Myocyte (in vitro differentiated cells): ENCODE data around the gene PLXNB3. TPM values are rescaled to one million over a fixed set of nuclear protein-coding genes. Genes with fewer than 3 reads are reported as not detected.
A peak's percentile ranks its signal among the peaks of the same experiment; 100 is the strongest.

Experiments
- DNase-seq: peaks from one replicate; pipeline ENCODE4 v3.0.0-alpha.2; 2012; ENCODE audit warnings: low read depth
- total RNA-seq: library from RNA; depleted of rRNA; stranded (reverse); fragments of >200 nt; gene quantifications from 2 replicates; pipeline ENCODE4 v1.2.3, GENCODE V29; 2014

The PLXNB3 gene
- total RNA-seq, 1 donor from 2014 or later = 5.1 TPM

DNA sequence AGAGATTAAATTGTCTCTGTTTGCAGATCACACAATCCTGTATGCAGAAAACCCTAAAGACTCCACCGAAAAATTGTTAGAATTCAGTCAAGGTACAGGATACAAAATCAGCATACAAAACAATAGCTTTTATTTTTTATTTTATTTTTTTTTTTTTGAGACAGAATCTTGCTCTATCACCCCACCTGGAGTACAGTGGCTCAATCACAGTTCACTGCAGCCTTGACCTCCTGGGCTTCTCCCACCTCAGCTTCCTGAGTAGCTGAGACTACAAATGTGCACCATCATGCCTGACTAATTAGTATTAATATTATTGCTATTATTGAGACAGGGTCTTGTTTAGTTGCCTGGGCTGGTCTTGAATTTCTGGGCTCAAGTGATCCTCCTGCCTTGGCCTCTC lies 8.9 kb upstream of the PLXNB3 start:
- no peak for DNase-seq

DNA sequence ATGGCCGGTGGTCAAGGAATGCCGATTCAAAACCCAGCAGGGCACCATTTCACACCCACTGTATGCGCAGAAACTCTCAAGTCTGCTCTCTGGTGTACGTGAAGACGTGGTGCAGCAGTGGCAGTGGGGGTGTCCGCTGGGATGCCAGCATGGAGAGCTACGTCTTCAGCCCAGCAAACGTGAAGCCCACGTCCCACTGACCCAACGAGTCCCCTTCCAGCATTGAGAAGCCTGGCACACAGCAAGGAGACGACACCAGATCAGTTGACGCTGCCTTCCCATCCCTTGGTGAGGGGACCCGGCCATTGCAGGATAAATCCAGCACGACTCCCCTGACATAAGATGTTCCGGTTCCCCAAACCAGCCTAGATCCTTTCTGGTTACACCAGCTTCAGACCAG lies 2.2 kb upstream of the PLXNB3 start:
- no peak for DNase-seq

DNA sequence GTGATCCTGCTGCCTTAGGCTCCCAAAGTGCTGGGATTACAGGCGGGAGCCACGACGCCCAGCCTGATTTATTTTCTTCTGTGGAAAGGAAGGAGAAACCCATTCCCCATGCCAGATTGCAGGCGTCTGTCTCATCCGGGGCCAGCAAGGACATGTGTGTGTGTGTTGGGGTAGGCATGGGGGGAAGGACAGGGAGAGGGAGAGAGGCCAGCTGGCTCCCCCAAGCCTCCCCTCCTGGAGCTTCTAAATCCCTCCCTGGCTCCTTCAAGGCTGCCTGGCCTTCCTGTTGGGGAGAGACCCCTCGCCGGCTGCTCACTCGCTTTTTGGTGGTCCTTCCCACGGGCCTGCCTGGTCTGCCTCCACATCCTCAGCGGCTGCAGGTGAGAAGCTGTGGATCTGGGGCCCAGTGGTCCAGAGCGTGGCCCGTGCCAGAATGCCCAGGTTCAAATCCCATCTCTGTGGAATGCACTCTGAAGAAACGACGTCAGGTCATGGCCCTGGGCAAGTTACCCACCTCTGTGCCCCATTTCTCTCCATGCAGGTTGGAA lies 1.3 kb upstream of the PLXNB3 start:
- DNase-seq = no peak

DNA sequence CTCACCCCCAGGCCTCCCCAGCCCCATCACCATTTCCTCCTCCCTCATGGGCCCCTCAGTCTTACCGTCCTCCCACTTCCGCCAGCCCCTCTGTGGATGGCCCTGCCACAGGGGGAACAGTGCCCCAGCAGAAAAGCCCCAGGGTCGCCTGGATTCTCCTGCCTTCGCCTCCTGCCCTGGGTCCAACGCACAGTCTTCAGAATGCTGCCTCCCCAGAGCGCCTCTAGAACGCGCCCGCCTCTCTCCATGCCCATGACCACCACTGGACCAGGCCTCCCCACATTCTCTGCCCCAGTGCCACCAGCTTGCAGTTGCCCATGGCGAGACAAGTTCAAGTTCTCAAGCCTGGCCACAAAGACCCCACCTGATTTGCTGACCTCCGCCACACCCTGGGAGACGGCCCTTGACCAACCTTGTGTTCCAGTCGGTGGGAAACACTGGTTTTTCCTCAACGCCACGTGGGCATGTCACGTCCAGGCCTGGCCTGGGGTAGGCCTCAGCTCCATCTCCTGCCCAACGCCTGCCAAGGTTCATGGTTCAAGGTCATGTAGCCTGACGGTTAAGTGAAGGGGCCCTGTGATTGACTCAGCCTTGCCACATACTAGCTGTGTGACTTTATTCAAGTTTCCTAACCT lies 634 bp upstream of the PLXNB3 start:
- DNase-seq = no peak

DNA sequence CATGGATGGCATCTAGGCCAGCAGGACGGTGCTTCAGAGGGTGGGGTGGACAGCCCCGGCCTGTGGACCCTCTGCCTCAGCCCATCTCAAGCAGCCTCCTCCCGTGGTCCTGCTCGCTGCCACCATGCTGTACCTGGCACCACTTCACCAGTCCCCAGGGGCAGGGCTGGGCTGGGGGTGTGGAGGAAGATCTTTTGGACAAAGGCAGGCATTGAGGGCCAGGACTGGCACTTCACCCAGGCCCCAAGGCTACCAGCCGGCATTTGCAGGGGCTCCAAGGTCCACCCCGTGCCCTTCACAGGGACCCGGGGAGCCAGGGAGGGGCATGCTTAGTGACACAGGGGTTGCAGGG lies 713 bp downstream of the PLXNB3 start:
- no peak for DNase-seq

DNA sequence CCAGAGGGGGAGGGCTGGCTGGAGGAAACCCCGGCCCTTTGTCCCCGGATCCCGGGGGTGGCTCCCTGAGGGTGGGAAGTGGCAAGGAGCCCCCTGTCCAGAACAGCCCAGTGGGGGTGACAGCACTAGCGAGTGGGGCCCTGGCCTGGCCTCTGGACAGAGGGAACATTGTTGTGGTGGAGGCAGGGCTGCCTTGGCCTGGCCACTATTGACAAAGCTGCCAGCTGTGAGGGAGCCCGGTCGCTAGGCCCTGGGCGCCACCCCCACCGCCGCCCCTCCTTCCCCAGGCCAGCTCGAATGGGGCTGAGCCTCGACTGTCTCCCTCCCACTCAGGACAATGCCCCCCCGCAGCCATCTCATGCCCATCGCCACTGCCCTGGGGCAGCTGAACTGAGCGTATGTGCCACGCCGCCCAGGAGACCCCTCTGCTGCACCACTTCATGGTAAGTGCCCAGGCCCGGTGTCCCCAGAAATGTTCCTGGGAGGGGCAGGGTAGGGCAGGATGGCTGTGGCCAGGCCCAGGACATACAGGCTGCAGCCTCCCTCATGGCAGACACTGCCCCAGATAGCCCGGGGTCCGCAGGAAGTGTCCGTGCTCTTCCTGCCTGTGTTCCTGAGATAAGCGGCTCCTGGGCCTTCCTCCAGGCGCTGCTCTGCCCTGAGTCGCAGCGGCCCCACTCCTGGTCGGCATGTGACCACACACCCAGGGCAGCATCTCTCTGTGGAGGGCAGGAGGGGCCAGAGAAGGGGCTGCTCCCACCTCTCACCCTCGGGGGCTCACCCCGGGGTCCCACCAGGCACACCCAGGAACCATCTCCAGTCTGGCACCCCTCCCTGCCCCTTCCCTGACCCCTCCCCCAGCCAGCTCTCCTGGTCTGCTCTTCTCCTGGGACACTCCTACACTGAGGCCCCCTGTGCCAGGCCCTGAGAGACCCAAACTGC lies 1.4 kb downstream of the PLXNB3 start:
- DNase-seq = peak; percentile 41

DNA sequence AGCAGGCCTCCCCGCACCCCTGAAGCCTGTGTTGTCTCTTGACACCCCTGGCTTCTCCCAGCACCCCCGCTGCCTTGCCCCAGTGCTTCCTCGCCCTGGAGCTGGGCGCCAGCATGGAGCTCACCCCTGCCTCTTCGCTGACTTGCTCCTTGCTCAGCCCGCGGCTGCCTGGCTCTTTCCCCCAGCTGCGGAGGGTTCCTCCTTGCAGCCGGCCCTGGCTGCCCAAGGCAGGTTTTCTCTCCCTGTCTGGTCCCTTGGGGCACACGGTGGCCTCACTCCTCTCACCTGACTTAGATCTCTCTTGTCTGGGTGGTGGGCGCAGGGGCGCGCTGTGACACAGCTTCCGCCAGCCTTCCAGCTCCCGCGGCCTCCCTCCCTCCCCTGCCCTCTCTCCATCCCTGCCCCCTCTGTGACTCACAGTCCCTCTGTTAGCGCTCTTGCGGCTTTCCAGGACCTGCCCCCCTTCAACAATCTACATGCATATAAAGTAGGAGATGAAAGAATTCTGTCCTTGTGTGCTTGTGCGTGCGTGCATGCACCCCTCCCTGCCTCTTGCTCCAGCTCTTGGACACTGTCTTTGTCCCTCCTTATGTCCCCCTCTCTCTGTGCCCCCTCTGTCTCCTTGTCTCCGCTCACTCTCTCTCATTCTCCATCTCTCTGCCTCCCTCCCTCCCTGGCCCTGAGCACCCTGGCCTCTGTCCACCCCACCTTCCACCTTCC lies 2.2 kb downstream of the PLXNB3 start:
- peak; percentile 36 for DNase-seq

DNA sequence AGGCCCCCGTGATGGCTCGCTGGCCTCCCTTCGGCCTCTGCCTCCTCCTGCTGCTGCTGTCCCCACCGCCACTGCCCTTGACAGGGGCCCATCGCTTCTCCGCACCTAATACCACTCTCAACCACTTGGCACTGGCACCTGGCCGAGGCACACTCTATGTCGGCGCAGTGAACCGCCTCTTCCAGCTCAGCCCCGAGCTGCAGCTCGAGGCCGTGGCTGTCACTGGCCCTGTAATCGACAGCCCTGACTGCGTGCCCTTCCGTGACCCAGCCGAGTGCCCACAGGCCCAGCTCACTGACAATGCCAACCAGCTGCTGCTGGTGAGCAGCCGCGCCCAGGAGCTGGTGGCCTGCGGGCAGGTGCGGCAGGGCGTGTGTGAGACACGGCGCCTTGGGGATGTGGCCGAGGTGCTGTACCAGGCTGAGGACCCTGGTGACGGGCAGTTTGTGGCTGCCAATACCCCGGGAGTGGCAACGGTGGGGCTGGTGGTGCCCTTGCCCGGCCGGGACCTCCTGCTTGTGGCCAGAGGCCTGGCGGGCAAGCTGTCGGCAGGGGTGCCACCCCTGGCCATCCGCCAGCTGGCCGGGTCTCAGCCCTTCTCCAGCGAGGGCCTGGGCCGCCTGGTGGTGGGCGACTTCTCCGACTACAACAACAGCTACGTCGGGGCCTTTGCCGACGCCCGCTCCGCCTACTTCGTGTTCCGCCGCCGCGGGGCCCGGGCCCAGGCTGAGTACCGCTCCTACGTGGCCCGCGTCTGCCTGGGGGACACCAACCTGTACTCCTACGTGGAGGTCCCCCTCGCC lies 3.0 kb downstream of the PLXNB3 start:
- peak; percentile 41 for DNase-seq

DNA sequence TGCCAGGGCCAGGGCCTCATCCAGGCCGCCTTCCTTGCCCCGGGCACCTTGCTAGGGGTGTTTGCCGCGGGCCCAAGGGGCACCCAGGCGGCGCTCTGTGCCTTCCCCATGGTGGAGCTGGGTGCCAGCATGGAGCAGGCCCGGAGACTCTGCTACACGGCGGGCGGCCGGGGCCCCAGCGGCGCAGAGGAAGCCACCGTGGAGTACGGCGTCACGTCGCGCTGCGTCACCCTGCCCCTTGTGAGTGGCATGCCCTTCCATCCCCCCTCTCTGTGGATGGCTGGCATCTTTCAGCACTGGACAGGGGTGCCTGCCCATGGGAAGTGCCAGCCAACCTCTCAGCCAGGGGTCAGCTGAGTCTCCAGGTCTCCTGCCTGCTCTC lies 3.6 kb downstream of the PLXNB3 start:
- DNase-seq = no peak

DNA sequence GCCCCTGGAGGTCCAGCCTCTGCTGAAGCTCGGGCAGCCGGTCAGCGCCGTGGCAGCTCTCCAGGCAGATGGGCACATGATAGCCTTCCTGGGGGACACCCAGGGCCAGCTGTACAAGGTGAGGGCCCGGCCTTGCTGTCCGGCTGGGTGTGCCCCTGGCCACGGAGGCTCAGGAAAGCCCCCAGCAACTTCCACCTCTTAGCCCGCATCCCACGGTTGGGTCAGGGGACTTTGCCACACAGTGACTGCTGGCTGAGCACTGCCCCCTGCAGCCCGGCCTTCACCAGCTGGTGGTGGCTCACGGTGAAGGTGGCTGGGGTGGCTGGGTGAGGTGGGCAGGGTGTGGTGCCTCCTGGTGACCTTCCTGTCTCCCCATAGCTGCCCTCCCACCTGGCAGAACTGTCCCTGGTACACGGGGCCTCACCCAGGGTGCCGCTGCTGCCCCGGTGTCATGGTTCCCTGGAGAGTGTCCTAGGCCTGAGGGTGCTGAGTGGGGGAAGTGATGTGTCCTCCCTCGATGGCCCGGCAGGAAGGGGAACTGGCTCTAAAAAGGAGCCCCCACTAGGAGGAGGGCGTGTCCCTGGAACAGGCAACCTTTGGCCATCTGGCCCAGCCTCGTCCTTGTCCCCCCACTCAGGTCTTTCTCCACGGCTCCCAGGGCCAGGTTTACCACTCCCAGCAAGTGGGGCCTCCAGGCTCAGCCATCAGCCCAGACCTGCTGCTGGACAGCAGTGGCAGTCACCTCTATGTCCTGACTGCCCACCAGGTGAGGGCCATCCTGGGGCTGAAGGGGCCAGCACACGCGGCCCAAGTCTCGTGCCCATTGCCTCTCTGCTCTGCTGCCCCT lies 4.5 kb downstream of the PLXNB3 start:
- no peak for DNase-seq

DNA sequence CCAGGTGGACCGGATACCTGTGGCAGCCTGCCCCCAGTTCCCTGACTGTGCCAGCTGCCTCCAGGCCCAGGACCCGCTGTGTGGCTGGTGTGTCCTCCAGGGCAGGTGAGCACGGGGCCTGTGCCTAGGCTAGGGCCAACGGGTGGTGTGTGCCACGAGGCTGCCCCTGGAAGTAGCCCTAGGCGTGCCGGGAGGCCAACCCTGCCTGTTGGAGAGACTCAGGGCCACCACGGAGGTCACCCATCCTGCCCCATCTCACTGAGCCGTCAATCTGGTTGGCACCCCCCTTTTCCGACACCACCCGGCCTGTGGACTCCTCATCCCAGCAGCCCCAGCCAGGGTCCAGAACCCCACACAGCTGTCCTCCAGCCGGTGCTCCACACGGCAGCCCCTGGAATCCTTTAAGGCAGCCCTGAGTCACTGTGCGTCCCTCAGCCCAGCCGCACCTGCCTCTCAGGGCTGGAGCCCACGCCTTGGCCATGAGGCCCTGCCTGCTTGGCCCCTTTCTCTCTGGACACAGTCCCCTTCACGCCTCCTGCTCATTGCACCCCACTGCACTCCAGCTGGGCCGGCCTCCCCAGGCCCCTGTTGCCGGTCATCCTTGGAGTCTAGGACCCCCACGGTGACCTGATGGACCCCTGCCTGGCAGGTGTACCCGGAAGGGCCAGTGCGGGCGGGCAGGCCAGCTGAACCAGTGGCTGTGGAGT lies 5.3 kb downstream of the PLXNB3 start:
- no peak for DNase-seq

DNA sequence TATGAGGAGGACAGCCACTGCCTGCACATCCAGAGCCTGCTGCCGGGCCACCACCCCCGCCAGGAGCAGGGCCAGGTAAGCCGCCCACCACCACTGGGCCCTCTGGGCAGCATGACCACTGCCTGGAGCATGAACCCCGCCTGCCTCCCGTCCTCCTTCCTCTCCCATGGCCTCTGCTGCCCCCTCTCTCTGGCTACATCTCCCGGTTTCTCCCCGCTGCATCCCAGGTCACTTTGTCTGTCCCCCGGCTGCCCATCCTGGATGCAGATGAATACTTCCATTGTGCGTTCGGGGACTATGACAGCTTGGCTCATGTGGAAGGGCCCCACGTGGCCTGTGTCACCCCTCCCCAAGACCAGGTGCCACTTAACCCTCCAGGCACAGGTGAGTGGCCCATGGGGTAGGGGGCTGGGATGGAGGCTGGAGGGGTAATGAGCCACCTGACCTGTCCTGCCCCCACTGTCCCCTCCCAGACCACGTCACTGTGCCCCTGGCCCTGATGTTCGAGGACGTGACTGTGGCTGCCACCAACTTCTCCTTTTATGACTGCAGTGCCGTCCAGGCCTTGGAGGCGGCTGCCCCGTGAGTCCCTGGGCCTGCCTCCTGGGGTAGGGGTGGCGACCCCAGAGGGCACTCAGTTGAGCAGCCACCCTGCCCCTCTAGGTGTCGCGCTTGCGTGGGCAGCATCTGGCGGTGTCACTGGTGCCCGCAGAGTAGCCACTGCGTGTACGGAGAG lies 6.0 kb downstream of the PLXNB3 start:
- DNase-seq = no peak

DNA sequence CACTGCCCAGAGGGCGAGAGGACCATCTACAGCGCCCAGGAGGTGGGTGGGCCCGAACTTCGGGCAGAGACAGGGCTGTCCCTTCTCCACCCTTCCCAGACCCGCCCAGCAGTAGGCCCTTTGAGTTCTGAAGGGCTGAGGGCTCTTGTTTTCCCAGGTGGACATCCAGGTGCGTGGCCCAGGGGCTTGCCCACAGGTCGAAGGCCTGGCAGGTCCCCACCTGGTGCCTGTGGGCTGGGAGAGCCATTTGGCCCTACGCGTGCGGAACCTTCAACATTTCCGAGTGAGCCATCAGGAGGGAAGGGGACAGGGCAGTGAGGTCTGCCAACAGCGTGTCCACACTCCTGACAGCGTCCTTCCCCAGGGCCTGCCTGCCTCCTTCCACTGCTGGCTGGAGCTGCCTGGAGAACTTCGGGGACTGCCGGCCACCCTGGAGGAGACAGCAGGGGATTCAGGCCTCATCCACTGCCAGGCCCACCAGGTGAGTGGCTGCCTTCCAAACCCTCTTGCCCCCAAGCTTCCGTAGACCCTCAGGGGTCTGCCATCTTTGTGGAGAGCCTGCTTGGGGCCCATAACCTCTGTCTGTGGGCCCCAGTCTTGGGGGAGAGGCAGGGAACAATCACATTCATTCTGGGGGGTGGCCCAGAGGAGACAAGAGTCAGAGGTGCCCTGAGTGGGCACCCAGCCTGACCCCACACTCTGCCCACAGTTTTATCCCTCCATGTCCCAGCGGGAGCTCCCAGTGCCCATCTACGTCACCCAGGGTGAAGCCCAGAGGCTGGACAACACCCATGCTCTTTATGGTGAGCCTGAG lies 6.8 kb downstream of the PLXNB3 start:
- DNase-seq = no peak

DNA sequence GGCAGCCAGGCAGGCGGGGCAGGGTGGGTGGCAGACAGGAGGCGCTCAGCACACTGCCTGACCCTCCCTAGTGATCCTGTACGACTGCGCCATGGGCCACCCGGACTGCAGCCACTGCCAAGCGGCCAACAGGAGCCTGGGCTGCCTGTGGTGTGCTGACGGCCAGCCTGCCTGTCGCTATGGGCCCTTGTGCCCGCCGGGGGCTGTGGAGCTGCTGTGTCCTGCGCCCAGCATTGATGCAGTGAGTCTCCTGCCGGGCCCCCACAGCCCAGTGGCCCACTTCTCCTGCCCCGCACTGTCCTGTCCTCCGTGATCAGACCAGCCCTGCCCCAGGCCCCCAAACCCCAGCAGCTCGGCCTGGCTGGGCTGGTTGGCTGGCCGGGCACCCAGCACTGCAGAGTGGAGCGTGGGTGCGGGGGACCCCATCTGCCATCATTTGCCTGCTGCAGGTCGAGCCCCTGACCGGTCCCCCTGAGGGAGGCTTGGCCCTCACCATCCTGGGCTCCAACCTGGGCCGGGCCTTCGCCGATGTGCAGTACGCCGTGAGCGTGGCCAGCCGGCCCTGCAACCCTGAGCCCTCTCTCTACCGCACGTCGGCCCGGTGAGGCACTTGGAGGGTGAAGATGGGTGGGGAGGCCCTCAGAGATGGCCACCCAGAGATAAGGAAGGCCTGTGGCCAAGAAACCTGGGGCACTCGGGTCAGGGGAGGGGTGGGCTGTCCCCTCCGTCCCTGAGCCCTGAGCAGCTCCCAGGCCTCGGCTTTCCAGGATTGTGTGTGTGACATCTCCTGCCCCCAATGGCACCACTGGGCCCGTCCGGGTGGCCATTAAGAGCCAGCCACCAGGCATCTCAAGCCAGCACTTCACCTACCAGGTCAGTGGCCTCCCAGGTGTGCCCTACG lies 7.6 kb downstream of the PLXNB3 start:
- DNase-seq = no peak

DNA sequence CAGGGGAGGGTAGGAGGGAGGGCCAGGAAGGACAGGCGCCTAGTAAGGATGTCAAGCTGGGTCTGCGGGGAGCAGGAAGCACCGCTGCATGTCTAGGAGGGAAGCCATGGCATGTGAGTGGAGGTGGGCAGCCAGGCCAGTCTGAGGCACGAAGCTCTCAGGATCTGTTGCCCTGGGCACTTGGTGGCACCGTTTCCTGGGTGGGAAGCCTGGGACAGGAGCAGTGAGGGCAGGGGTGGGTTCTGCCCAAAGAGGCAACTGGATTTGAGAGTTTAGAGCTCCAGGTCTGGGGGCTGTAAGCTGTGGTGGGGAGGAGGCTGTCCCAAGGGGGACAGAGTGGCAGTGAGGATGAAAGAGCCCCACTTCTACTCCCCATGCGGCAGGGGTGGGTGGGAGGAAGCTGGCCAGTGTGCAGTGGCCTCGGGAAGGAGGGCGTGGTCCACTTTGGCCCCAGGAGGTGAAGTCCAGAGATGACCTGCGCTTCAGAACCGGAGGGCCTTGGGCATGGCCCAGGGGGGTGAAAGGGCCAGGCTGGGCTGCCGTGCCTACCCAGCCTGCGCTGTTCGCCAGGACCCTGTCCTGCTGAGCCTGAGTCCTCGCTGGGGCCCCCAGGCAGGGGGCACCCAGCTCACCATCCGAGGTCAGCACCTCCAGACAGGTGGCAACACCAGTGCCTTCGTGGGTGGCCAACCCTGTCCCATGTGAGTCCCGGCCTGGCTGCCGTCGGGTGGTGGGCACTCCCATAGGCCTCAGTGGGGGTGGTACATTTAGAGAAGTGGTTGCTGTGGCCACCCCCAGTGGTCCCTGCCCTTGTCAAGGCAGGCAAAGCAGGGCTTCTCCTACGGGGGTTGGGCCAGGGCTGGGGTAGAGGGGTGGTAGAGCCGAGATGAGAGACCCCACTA lies 8.5 kb downstream of the PLXNB3 start:
- no peak for DNase-seq

DNA sequence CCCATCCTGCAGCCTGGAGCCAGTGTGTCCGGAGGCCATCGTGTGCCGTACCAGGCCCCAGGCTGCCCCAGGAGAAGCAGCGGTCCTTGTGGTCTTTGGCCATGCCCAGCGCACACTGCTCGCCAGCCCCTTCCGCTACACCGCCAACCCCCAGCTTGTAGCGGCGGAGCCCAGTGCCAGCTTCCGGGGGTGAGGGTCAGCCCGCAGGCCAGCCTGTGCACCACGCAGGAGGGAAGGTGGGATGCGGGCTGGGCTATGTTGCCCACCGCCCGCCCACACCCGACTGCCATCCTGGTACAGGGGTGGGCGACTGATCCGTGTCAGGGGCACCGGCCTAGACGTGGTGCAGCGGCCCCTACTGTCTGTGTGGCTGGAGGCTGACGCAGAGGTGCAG lies 9.2 kb downstream of the PLXNB3 start:
- no peak for DNase-seq
